ENCODE data around the gene TMEM170B.

GRCh38 chr6:11586117-11586516 is 48.6 kb downstream of the TMEM170B start:
- TF ChIP-seq POLR2A (IDR thresholded peaks at IDR 0.05) (no peak), CTCF (IDR thresholded peaks at IDR 0.05) (no peak)

Measured in esophagus squamous epithelium (tissue), 4 donors.